Adrenal gland (tissue), 12 donors: ENCODE data around the gene HAGH. TPM values are rescaled to one million over a fixed set of nuclear protein-coding genes. Genes with fewer than 3 reads are reported as not detected.

Experiments used
- DNase-seq, 7 donors: peaks; one replicate each; pipeline ENCODE4 v3.0.0-alpha.2; 2019 to 2020
- H3K27ac ChIP-seq, 5 donors: fragments of 200-600 bp; sonication (generic) in 4 of 5; 1 replicate in 3 of 5; 2 replicates in 2 of 5; pipeline versions ENCODE4 v1.5.1 to v1.8.0; 2016 to 2020; ENCODE audit warnings: mild to moderate bottlenecking in 1 of 5
- H3K27me3 ChIP-seq: fragments of 200-600 bp; 2 replicates; pipeline ENCODE4 v1.8.0; 2021
- H3K36me3 ChIP-seq, 2 donors: fragments of 200-600 bp; replicated peaks in 1 of 2; 1 replicate in 1 of 2; 2 replicates in 1 of 2; pipeline versions ENCODE4 v1.5.1 to v1.8.0; 2018 to 2022
- H3K4me1 ChIP-seq, 2 donors: fragments of 200-600 bp; replicated peaks in 1 of 2; 1 replicate in 1 of 2; 2 replicates in 1 of 2; pipeline versions ENCODE4 v1.5.1 to v1.8.0; 2018 to 2021
- H3K4me3 ChIP-seq, 4 donors: fragments of 200-600 bp; sonication (generic) in 3 of 4; one replicate each; pipeline ENCODE4 v1.5.1; 2016 to 2018
- H3K9me3 ChIP-seq, 3 donors: fragments of 200-600 bp; sonication (generic) in 1 of 3; replicated peaks in 1 of 3; 1 replicate in 2 of 3; 2 replicates in 1 of 3; pipeline versions ENCODE4 v1.5.1 to v1.8.0; 2016 to 2021
- POLR2A ChIP-seq, 2 donors: fragments of 450-650 bp; IDR thresholded peaks; one replicate each; pipeline ENCODE4 v1.6.1; 2017; ENCODE audit warnings: antibody characterized with exemption in 2 of 2, mild to moderate bottlenecking in 2 of 2, moderate library complexity in 1 of 2
- WGBS, 4 donors: extraction: QIAGEN DNeasy Blood & Tissue Kit in 2 of 4; methylation state at CpG; one replicate each; pipeline versions ENCODE4 v1.1.5 to v1.1.7; 2013 to 2017; 5-methylcytosine and 5-hydroxymethylcytosine counted together
- intact Hi-C, 2 donors: fragments of 100-400 bp; cut with DNase I; formaldehyde crosslinking; loops; one replicate each; pipeline versions ENCODE4 v1.14.1 to v1.15.0; 2022 to 2023
- polyA plus RNA-seq, 3 donors: library from polyadenylated mRNA; stranded (reverse); fragments of 200-250 nt in 2 of 3; fragments of 350-450 nt in 1 of 3; fragmentation: Illumina TruSeq in 1 of 3; extraction: RNeasy Lipid Tissue Mini Kit (QIAGEN cat#74804) in 1 of 3; gene quantifications; one replicate each; pipeline ENCODE4 v1.2.3, GENCODE V29; 2013 to 2014
- total RNA-seq, 9 donors: library from RNA; depleted of rRNA in 4 of 9; stranded (reverse); fragments of >200 nt in 4 of 9; fragments of 120-200 nt in 1 of 9; fragmentation: NEBNext Ultra II Directional in 1 of 9; extraction: Animal tissue kit (Norgen Biotek cat#: 25700) in 1 of 9; gene quantifications; one replicate each; pipeline versions ENCODE4 v1.1.0 to v1.2.4, GENCODE V29; 2013 to 2023
- TF ChIP-seq, protein P1 (sequence below), 6 experiments: fragments of 450-650 bp in 4 of 6; fragments of 200-600 bp in 2 of 6; sonication (generic) in 1 of 6; IDR thresholded peaks; 1 replicate in 5 of 6; 2 replicates in 1 of 6; pipeline versions ENCODE4 v1.5.1 to v1.8.0; 2016 to 2021; ENCODE audit warnings: antibody characterized with exemption in 6 of 6, mild to moderate bottlenecking in 2 of 6, moderate library complexity in 1 of 6
- donor health status: healthy with polysubstance abuse.
- donor health status: Bipolar disorder and iron deficiency.
- donor health status: DM: yes; HTN: yes; CAD: no.
- donor health status: DM: no; HTN: no; CAD: no.
- donor health status: DM: no; HTN: no; CAD: no.
- donor health status: DM: yes; HTN: yes; CAD: no.

HAGH gene
- total and polyA plus RNA-seq, 12 donors, result 75.3 to 318 (median 170) TPM

DNA sequence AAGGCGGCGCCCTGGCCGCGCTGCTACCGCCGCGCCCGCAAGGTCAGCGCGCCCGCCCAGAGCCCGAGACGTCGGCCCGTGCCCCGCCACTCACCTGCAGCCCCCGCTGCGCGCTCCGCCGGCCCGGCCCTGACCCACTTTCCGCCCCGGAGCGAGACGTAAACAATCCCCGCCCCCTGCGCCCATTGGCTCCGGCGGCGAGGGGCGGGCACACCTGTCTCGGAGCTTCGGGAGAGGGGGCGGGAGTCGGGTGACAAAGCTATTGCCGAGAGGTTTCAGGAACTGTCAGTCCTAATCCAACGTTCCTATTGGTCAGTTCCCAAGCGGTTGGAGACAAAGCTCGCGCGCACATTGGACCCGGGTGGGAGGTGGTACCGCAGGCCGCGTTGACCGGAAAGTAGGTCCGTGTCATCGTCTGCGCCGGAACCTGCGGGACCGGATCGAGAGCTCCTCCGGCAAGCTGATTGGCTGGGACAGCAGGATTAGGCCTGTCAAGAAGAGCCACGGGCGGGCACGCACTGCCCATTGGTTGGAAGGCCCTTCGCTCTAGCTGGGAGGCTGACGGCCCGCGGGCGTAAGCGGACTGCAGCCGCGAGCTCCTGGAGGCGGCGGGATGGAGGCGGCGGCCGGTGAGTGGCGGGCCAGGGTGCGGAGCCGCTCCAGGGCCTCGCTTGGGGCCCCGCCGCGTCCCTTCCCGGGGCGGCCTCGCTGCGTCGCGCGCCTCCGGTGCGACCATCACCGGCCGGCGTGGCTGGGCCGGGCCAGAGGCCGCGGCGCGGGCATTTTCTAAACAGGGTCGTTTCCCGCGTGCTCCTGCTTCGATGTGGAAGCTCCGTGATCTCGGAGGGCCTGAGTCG is 44.0 kb downstream of the HAGH start, which contains the start of the genes NUBP2 and SPSB3:
TSS of gene NUBP2 (plus strand) at position 553 of the 857 bp plus-strand sequence. CDS start at position 614, 61 bp downstream.
TSS of gene SPSB3 (minus strand) at position 164 of the 857 bp plus-strand sequence. CDS start 1,088 bp downstream, outside the sequence.
- Histone ChIP-seq H3K4me3 (peak within 1 kb of the TSS; percentile 73 to 95 (median 82)), H3K4me1 (peaks cover 23 to 26% of the 10 kb centered on the region in 2 donors), H3K27me3 (no peaks in the 10 kb centered on the region), H3K9me3 (no peaks in the 10 kb centered on the region), H3K36me3 (peaks cover 0 to 33% of the 10 kb centered on the region in 2 donors), H3K27ac (peak within 1 kb of the TSS; percentile 60 to 95 (median 84))
- peak; percentile 100 for DNase-seq
- 0 to 1% (median 0%) methylated on average over 43 to 102 of the region's 102 CpGs; no CpG with 5 or more reads in 1 of the 4 donors for WGBS, 4 donors
- TF ChIP-seq, protein P1, sequence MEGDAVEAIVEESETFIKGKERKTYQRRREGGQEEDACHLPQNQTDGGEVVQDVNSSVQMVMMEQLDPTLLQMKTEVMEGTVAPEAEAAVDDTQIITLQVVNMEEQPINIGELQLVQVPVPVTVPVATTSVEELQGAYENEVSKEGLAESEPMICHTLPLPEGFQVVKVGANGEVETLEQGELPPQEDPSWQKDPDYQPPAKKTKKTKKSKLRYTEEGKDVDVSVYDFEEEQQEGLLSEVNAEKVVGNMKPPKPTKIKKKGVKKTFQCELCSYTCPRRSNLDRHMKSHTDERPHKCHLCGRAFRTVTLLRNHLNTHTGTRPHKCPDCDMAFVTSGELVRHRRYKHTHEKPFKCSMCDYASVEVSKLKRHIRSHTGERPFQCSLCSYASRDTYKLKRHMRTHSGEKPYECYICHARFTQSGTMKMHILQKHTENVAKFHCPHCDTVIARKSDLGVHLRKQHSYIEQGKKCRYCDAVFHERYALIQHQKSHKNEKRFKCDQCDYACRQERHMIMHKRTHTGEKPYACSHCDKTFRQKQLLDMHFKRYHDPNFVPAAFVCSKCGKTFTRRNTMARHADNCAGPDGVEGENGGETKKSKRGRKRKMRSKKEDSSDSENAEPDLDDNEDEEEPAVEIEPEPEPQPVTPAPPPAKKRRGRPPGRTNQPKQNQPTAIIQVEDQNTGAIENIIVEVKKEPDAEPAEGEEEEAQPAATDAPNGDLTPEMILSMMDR (IDR thresholded peaks at IDR 0.05), result no peak
- peak; percentile 55 to 75 for TF ChIP-seq POLR2A (IDR thresholded peaks at IDR 0.05)
- intact Hi-C loops, result no loop called here

DNA sequence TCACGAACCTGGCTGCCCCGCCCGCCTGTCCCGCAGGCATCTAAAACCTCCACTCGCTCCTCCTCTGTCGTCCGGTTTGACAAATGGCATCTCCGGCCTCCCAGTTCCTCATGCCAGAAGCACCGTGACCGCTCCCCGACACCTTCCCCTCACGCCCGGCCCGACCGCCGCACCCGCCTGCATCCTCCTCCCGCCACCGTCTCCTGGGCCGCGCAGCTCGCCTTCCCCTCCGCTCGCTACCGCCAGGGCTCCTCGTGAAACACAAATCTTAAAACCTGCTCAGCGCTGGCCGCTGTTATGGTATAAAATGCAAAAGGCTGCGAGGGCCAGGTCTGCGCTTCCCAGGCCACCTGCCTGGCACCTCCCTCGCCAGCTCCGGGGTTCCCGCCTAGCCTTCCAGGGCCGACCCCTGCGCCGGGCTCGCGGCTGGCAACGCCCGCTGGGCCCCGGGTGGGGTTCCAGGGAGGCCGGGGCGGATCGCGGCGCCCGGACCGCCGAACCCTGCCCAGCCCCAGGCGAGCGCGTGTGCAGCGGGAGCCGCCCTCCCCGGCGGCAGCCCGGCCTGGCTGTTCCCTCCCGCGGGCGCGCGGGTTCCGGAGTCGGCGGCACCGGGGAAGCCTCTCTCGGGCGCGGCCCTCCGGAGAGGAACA is 44.7 kb downstream of the HAGH start:
- peak in 4 of 7 donors; percentile 46 to 67 (median 57) for DNase-seq
- Histone ChIP-seq H3K4me3 (peak overlapping the region; percentile 26 to 95 (median 76)), H3K27ac (peak overlapping the region; percentile 60 to 95 (median 83)), H3K4me1 (peaks cover 23 to 26% of the 10 kb centered on the region in 2 donors), H3K36me3 (peaks cover 0 to 35% of the 10 kb centered on the region in 2 donors), H3K27me3 (no peaks in the 10 kb centered on the region), H3K9me3 (no peaks in the 10 kb centered on the region)
- TF ChIP-seq, protein P1 (IDR thresholded peaks at IDR 0.05), result peak in 4 of 6 experiments; percentile 13 to 33 (median 28)
- TF ChIP-seq POLR2A (IDR thresholded peaks at IDR 0.05), result no peak
- intact Hi-C loops, result no loop called here
- 1 to 2% (median 1%) methylated on average over 16 to 70 of the region's 70 CpGs for WGBS, 4 donors

DNA sequence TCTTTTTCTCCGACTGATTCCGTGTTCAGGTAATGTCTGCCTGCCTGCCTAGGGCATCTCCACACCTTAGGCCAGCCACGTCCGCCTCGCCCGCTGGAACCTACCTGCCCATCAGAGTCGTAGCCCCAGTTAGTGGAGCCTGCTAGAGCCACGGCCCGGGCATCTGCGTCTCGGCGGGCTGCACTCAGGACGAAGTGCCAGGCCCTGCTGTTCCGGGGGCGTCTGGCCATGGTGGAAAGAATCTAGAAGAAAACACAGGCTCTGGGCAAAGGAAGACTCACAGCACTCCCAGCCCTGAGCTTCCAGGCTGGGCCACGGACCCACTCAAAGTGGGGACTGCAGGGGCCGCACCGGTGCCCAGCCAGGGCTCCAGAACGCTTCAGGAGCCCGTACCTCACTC is 45.4 kb downstream of the HAGH start:
- peaks cover 0 to 36% of the 10 kb centered on the region in 2 donors for H3K36me3 ChIP-seq
- H3K4me1 ChIP-seq, result peaks cover 23 to 26% of the 10 kb centered on the region in 2 donors
- no peak for TF ChIP-seq POLR2A (IDR thresholded peaks at IDR 0.05)
- TF ChIP-seq, protein P1 (IDR thresholded peaks at IDR 0.05), result peak in 1 of 6 experiments; percentile 0
- H3K27me3 ChIP-seq, result no peaks in the 10 kb centered on the region
- peak overlapping the region in 4 of 5 donors; percentile 83 to 95 (median 84) for H3K27ac ChIP-seq
- DNase-seq, result peak in 1 of 7 donors; percentile 35
- peak overlapping the region in 2 of 4 donors; percentile 26 to 95 for H3K4me3 ChIP-seq
- intact Hi-C loops, result no loop called here
- 44 to 76% (median 50%) methylated on average over 9 to 20 of the region's 20 CpGs for WGBS, 4 donors
- H3K9me3 ChIP-seq, result no peaks in the 10 kb centered on the region

DNA sequence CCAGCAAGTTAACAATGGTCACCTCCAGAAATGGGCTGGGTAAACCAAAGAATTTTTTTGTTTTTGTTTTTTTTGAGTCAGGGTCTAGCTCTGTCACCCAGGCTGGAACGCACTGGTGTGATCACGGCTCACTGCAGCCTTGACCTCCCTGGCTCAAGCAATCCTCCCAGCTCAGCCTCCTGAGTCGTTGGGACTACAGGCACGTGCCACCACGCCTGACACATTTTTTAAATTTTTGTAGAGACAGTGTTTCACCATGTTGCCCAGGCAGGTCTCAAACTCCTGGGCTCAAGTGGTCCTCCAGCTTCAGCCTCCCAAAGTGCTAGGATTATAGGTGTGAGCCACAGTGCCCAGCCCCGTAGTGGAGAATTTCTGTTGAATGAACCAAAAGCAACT is 46.0 kb downstream of the HAGH start:
- 45 to 62% (median 57%) methylated on average over 6 of the region's 6 CpGs for WGBS, 4 donors
- peak in 3 of 7 donors; percentile 51 to 76 (median 61) for DNase-seq
- Histone ChIP-seq H3K36me3 (peaks cover 0 to 41% of the 10 kb centered on the region in 2 donors), H3K27ac (peak overlapping the region; percentile 30 to 95 (median 83)), H3K4me3 (peak overlapping the region in 1 of 4 donors; percentile 95), H3K9me3 (no peaks in the 10 kb centered on the region), H3K4me1 (peaks cover 23 to 26% of the 10 kb centered on the region in 2 donors), H3K27me3 (no peaks in the 10 kb centered on the region)
- intact Hi-C loops, result no loop called here
- TF ChIP-seq POLR2A (IDR thresholded peaks at IDR 0.05), result peak in 1 of 2 donors; percentile 24
- TF ChIP-seq, protein P1 (IDR thresholded peaks at IDR 0.05), result no peak
